GM18502 (cell line): ENCODE results near the gene ERGIC1.
A peak's percentile ranks its signal among the peaks of the same experiment; 100 is the strongest.

ENCODE experiments used
- ATAC-seq: cut with Tn5 transposase; IDR thresholded peaks from one replicate; pipeline ENCODE4 v1.9.1; 2021; ENCODE audit warnings: mild to moderate bottlenecking; ENCODE audit not compliant: unreplicated experiment, poor library complexity

The ERGIC1 gene

DNA sequence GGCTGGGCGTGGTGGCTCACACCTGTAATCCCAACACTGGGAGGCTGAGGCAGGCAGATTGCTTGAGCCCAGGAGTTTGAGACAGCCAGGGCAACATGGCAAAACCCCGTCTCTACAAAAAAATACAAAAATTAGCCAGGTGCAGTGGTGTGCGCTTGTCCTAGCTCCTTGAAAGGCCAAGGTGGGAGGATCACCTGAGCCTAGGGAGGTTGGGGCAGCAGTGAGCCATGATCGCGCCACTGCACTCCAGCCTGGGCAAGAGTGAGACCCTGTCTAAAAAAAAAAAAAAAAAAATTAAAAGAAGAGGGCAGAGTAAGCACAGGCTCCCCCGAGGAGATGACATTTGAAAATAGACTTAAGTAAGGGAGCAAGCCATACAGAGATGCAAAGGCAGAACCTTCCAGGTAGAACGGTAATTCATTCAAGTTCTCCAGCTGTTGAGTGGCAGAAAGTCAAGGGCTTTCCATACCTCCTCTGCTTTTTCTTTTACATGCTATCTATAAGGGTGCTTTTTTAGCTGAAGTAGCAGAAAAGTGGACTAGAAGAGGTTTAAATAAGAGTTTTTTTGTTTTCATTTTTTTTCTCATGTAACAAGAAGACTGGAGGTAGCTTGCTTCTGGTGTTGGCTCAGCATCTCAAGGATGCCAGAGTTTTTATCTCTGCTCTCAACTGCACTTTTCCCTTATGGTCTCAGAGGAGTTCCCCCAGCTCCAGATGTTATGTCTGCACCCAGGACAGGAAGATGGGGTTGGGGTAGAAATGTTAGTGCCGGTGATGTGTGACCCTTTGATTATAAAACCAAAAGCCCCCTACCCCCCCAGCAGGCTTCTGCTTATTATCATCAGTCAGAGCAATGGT lies 40.8 kb downstream of the ERGIC1 start:
- no peak for ATAC-seq

DNA sequence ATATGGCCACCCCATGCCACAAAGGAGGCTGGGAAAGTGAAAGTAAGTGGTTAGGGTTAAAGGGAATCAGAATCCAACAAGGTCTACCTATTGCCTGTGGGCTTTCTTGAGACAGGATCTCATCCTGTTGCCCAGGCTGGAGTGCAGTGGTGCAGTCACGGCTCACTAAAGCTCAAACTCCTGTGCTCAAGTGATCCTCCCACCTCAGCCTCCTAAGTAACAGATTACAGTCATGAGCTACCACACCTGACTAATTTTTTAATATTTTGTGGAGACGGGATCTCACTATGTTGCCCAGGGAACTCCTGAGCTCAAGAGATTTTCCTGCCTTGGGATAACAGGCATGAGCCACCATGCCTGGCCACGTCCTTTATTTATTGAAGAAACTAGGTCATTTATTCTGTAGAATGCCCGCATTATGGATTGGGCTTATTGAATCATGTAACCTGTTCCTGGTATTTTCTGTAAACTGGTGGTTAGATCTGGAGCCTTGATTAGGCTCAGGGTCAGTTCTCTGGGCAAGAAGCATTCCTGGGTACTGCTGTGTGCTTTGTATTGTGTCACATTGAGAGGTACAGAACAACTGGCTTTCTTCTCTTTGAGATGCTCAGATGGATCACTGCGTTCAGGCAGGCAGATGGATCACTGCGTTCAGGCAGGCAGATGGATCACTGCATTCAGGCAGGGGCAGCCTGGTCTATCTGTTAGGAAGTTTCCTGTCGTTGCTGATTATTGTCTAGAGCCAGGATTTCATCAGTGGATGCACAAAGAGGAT lies 41.6 kb downstream of the ERGIC1 start:
- no peak for ATAC-seq

DNA sequence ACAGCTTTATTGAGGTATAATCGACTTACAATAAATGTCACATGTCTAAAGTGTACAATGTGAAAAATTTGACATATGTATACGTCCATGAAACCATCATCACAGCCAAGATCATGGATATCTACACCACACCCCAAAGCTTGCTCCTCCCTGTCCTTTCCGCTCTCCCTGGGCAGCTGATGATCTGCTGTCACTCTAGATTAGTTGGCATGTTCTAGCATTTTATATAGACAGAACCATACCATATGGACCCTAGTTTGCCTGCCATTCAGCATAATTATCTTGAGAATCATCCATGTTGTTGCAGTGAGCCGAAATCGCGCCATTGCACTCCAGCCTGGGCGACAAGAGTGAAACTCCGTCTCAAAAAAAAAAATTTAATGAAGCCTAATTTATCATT lies 42.5 kb downstream of the ERGIC1 start:
- ATAC-seq, result no peak

DNA sequence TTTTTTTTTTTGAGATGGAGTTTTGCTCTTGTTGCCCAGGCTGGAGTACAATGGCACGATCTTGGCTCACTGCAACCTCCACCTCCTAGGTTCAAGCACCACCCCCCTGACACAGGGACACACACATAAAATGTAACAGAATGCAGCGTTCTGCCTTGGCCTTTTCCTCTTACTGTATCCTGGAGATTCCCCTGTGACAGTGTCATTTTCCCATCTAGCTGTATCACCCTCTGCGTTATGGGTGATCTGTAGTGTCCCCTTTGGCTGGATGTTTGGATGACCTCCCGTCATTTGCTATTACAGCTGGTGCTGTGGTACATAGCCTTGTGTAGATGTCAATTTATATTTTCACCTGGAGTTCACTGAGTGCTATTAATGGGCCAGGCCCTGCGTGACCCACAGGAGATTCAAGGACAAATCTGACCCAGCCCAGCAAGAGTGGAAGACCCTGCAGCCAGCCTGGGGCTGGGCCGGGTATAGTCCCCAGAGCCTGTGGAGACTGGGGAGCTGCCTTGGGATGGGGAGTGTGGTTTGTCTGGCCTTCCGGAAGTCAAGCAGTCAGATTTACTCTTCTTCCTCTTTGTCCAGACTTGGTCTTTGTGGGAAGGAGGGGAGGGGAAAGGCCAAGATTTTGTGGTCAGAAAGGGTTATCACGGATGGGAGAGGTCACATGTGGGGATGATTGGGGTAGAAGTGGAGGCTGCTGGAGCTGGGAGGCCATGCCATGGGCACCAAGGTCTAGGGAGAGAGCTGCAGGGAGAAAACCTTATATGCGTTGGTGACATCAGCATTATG lies 43.6 kb downstream of the ERGIC1 start:
- no peak for ATAC-seq

DNA sequence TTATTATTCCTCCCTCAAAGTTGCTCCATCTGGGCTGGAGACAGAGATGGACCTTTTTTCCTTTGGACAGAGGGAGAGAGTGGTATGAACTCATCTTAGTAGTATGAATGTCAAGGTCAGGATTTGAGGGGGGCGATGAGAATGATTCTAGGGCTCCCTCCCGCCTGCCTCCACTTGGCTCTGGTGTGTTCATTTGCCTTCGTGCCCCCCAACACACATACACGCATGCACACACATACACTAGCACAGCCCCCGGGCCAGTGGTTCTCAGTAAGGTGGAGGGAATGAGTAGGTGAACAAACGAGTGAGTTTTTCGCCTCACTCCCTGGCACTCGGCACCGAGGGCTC lies 44.5 kb downstream of the ERGIC1 start:
- no peak for ATAC-seq

DNA sequence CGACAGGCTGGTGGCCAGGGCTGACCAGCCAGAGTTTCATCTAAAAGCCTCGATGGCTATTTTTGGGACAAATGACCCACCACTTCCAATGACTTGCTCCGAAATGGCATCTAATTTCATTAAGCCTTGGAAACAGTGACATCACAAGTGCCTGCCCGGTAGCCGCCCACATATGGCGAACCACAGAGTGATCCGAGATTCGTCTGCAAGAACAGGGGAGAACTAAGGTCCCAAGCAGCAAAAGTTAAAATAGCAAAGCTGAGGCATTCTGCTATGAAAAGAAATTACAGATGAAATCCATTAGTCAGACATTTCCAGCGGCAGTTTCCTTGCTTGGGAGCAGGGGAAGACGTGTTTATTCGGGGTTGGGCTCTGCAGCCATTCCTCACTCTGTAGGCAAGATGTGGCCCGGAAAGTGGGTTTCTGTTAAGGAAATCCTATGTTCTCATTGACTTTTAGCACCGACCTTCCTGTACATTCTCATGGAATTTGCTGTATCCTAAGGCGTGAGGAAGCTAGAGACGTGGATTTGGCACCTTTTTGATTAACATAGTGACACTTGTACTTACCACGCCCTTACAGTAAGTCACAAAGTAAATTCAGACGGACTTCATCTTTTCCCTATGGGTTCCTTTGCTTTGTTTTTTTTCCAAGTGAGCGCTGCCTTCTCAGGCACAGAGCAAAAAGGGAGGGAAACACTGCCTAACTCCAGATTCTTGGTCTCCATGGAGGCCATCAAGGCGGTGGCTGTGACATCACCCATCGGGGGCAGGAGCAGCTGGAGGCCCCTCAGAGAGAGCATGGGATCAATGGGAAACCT lies 45.1 kb downstream of the ERGIC1 start:
- no peak for ATAC-seq

DNA sequence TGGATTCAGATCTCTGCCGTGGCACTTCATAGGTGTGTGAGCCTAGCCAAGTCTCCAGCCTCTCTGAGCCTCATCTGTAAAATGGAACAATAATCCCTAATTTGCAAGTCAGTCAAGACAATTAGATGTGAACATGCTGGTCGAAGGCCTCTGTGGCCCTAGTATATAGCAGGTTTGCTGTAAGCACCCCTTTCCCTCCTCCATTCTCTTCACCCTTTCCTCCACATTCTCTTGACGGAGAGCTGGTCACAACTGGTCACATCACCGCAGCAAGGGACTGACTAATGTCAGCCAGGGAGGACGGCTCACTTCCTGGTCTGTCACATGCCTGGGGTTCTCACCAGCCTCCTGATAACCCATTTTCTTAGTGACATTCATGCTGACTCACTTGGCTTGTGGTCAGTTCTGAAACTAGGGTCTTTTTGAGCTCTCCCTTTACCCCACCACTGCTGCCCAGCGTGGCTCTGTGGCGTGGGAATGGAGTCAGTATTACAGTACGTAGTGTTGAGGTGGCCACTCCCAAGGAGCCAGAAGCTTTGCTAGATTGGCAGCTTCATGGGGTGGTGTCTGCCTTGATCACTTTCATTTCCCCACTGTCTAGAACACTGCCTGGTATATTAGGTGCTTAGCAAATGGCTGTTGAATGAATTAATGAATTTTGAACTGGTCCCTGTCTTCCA lies 47.8 kb downstream of the ERGIC1 start:
- peak; percentile 68 for ATAC-seq

DNA sequence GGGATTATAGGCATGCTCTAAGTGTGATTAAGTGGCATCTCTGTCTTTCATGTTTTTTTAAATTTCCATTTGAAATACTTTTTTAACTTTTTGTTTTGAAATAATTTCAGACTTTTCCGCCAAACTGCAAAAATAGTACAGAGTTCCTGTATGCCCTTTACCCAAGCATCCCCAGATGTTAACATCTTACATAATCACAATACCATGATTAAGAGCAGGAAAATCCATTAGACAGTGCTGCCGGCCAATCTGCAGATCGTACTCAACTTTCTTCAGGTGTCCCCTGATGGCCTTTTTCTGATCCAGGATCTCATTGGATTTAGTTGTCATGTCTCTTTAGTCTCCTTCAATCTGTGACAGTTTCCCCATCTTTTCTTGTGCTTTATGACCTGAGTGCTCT lies 49.0 kb downstream of the ERGIC1 start:
- no peak for ATAC-seq

DNA sequence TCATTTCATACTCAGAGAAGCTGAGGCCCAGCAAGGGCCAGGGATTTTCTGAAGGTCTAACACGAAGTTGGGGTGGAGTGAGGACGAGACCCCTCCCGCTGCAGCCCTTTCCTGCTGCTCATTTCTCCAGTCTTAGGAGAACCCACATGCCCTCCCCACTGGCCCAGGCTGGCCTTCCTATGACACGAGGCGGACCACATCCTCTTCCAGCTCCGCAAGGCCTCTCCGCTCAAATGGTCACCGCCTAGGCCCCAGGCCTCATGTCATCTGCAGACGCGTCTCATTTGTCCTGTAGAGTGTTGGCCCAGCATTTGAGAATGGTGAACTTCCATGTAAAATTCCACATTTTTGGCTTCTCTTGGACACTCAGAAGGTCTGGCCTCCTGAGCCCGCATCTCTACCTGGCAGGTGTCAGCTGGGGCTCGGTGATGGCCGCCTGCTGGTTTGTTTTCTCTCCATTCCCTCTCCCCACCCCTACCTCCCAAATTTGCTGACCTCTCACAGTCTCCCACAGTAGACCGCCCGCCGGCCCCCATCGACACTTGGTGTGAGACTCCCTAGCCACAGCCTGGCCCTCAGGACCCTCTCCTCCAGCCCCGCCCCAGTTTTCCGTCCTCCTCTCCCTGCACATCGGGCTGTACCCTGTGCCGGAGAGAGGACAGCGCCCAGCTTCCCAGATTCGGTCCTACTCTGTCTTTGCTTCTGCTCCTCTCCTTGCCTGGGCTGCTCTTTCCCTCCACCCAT lies 51.7 kb downstream of the ERGIC1 start:
- ATAC-seq, result no peak

DNA sequence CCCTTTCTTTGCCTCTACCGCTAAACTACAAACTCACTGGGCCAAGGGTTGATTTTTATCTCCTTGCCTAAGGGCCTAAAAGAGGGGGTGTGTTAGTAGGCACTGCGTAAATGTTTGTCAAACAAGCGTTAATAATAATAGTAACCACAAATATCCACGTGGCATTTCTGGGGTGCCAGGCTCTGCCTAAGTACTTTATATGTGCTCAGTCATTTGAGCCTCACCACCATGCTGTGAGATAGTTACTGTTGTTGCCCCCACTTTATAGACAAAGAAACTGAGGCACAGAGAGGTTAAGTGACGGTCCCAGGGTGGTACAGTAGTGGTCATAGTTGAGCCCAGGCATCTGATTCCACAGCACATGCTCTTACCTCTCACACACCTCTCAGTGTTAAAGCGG lies 52.4 kb downstream of the ERGIC1 start:
- no peak for ATAC-seq

DNA sequence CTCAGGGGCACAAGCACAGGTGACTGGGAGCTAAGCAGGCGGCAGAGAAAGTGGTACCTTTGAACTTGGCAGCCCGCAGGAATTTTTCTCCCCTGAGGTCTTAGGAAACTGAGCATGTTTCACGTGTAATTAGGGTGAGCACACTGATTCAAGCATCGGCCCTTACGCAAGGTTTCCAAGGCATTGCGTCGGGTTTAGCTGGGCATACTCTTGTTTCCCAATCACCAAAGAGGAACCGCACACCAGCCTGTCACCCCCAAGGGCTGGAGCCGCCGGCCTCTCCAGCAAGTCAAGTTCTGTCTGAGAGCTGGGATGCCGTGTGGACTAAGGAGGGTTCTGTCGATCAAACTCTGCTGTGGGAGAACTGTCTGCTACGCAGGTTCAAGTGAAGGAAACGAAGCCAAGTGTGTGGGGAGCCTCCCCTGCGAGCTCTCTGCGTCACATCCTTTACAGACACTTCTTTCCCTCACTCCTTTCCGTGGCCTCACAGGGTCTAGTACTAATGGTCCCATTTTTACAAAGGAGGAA lies 53.0 kb downstream of the ERGIC1 start:
- no peak for ATAC-seq

DNA sequence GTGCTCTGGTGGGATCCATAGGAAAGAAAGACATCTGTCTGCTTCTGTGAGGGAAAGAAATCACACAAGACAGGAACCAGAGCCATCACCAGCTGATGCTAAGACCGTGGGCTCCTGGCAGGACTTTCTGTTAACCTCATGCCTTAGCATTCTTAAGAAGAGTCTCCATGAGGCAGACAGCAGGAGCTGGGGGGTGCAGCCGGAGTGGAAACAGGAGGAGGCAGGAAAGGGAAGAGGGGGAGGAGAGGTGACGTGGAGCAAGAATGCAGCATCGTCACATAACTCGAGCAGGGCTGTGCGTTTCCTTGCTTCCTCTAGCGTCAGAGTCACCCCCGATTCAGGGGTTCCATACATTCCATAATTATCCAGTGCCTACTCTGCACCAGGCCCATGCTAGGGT lies 53.6 kb downstream of the ERGIC1 start:
- ATAC-seq, result no peak

DNA sequence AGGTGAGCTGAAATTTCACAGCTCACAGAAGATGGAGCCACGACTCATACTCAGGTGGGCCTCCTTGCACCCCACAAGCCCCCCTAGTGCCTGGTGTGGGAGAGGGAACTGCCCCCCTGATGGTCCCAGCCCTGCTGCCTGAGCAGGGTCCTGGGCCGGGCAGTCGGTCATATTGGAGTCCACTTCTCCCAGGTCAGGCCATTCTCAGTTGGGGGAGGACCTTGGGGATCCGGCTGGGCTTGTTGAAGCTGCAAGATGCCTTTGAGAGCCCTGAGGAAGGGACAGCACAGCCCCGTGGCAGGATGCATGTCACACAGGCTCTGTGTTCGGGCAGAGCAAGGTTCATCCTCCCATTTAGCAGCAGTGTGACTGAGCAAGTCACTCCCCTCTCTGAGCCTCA lies 56.6 kb downstream of the ERGIC1 start:
- ATAC-seq, result no peak

DNA sequence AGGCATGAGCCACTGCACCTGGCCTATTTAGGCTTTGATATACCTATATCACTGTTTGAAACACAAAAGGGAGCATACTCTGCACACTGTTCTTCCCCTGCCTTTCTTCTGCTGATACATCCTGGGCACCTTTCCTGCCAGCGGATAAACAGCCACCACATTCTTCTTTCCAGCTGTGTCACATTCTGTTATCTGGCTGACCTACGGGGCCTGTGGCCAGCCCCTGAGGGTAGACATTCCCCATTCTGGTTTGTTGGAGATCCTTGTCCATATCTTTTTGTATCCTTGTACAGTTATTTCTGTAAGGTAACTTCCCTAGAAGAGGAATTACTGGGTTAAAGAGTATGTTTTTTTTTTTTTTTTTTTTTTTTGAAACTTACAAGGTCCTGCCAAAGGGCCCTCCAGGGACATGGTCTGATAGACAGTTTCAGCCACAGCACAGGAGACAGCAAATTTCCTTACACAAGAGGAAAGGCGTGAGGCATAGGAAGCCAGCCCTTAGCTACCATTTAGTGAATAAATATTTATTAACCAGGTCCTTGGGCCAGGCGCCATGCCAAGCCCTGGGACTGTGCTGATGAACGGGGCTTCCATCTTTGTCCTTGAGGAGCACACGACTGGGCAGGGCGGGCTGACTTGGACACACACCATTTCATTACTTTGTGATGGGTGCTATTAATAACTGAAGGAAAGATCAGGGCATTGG lies 57.8 kb downstream of the ERGIC1 start:
- ATAC-seq, result no peak

DNA sequence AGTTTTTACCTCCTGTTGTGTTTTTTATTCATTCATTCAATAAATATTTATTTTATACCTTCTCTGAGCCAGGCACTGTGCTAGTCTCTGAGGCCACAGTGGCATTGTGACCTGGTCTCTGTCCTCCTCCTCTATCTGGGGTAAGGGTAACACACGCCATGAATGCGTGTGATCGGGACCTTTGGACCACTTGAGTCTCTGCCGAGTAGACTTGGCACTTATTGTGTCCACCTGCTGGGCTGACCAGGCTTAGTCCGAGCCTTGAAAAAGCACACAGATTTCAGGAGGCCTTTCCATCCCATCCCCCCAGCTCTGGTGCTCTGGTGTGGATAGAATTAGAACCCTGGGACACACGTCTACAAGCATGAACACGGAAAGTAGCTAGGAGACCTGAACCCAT lies 58.7 kb downstream of the ERGIC1 start:
- no peak for ATAC-seq

DNA sequence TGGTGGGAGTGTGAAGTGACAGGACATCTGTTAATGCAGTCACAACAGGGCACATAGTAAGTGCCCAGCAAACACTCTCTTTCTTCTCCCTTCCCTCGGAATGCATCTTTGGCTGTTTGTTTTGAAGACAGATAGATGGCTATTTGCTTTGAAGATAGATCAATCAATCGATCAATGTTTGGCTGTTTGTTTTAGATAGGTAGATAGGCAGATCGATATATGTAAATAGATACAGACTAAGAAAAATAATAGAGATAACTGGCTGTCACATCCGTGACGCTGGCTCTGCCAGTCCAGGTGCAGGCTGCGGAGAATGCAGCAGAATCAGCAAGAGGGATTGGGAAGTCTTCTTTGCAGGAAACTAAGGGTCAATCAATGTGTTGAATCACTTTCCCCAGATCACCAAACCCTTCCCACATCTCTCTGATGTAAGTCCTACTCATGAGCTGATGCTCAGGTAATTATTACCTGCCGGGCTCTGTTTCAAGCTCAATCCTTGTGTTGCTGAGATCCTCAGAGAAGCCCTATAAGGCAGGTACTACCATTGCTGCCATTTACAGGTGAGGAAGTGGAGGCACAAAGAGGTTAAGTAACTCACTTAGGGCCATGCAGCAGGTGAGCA lies 60.8 kb downstream of the ERGIC1 start:
- no peak for ATAC-seq

DNA sequence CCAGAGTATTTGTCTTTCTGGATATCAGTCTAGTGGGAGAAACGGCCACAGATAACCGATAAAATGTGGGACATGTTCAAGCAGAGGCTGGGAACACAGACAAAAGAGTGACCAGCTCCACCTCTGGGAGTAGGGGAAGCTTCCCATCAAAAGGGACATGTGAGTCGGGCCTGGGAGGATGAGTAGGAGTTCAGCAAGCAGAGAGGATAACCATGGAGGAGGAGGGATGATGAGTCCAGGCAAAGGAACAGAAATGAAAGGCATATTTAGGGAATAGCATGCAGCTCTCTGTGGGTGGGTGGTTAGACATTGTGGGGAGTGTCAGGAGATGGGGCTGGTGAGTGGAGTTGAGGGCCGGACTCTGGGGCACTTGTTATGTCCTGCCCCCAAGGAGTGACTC lies 61.5 kb downstream of the ERGIC1 start:
- no peak for ATAC-seq

DNA sequence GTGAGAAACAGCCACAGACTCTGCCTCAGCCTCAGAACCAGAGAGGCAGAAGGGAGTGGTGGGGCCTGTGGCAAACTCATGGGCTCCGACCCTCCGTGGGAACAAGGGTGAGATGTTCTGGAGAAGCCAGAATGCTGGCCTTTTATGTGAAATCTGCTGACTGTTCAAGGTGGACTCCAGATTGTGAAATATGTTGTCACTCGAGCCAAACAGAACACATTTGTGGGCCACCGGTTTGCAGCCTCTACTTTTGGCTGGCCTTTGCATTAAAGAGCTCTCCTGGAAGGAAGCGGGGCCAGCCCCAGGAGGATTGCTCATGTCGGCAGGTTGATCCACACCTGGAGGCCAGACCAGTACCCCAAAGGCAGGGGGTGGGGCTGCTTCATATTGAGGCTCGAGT lies 62.4 kb downstream of the ERGIC1 start:
- no peak for ATAC-seq
